Caco-2 (cell line): Measurements from ENCODE around the gene GAN. TPM values are rescaled to one million over a fixed set of nuclear protein-coding genes. Genes with fewer than 3 reads are reported as not detected.

Experiments used
- Bru-seq: library from RNA; stranded (reverse); fragments of 400-500 nt; gene quantifications from one replicate; lab custom pipeline; 2021; lab: Mats Ljungman, UMichigan
- BruChase-seq, 2 experiments: library from RNA; stranded (reverse); fragments of 400-500 nt; gene quantifications; one replicate each; lab custom pipeline; 2021; lab: Mats Ljungman, UMichigan
- BruUV-seq: library from RNA; stranded (reverse); fragments of 400-500 nt; replicated peaks from 2 replicates; lab custom pipeline; 2021; lab: Mats Ljungman, UMichigan
- CTCF ChIA-PET: fragments of 300-600 bp; sonication (Branson Sonifier 250); formaldehyde crosslinking; loops from one replicate; lab custom pipeline; 2022; ENCODE audit warnings: antibody characterized with exemption; lab: Charles Lee
- POLR2A ChIA-PET: fragments of 300-600 bp; sonication (Branson Sonifier 250); formaldehyde crosslinking; loops from one replicate; lab custom pipeline; 2022; ENCODE audit warnings: antibody characterized with exemption; lab: Charles Lee
- DNase-seq, 2 experiments: peaks; one replicate each; pipeline versions ENCODE4 v3.0.0 to v3.0.0-alpha.2; 2020 to 2022
- H3K27me3 ChIP-seq: replicated peaks from 2 replicates; pipeline ENCODE4 v1.6.0; 2011; ENCODE audit warnings: low read length; ENCODE audit not compliant: control insufficient read depth, insufficient read depth
- H3K36me3 ChIP-seq: 2 replicates; pipeline ENCODE4 v1.5.1; 2011; ENCODE audit warnings: low read length; ENCODE audit not compliant: control insufficient read depth, insufficient read depth
- H3K4me1 ChIP-seq: fragments of 250-450 bp; sonication (Bioruptor Pico); 2 replicates; pipeline ENCODE4 v1.5.1; 2020; ENCODE audit warnings: mild to moderate bottlenecking
- H3K4me3 ChIP-seq: 2 replicates; pipeline ENCODE4 v1.5.1; 2011; ENCODE audit warnings: low read depth, mild to moderate bottlenecking, control low read depth, low read length
- H3K9me3 ChIP-seq: fragments of 250-450 bp; sonication (Bioruptor Pico); 2 replicates; pipeline ENCODE4 v1.5.1; 2020; ENCODE audit warnings: mild to moderate bottlenecking, moderate library complexity
- H3K27ac Mint-ChIP-seq: one replicate; pipeline ENCODE4 v1.8.0; 2022; ENCODE audit warnings: mixed read lengths; ENCODE audit not compliant: unreplicated experiment
- H3K27me3 Mint-ChIP-seq: one replicate; pipeline ENCODE4 v1.8.0; 2022; ENCODE audit warnings: mixed read lengths; ENCODE audit not compliant: insufficient read depth, unreplicated experiment
- H3K36me3 Mint-ChIP-seq: one replicate; pipeline ENCODE4 v1.8.0; 2022; ENCODE audit warnings: mild to moderate bottlenecking, mixed read lengths; ENCODE audit not compliant: insufficient read depth, unreplicated experiment
- H3K4me1 Mint-ChIP-seq: one replicate; pipeline ENCODE4 v1.8.0; 2022; ENCODE audit warnings: low read depth, mixed read lengths; ENCODE audit not compliant: unreplicated experiment
- H3K4me3 Mint-ChIP-seq: one replicate; pipeline ENCODE4 v1.8.0; 2022; ENCODE audit warnings: mild to moderate bottlenecking, moderate library complexity, mixed read lengths; ENCODE audit not compliant: unreplicated experiment
- H3K9me3 Mint-ChIP-seq: one replicate; pipeline ENCODE4 v1.8.0; 2022; ENCODE audit warnings: mixed read lengths; ENCODE audit not compliant: unreplicated experiment
- CTCF ChIP-seq, 2 experiments: fragments of 200-600 bp in 1 of 2; IDR thresholded peaks; 1 replicate in 1 of 2; 2 replicates in 1 of 2; pipeline versions ENCODE4 v1.5.1 to v1.8.0; 2011 to 2022; ENCODE audit warnings: antibody characterized with exemption in 1 of 2, control low read depth in 1 of 2, inconsistent platforms in 1 of 2, low read depth in 1 of 2, low read length in 1 of 2, mild to moderate bottlenecking in 1 of 2, moderate library complexity in 1 of 2; ENCODE audit not compliant: insufficient read depth in 1 of 2, severe bottlenecking in 1 of 2, unreplicated experiment in 1 of 2
- intact Hi-C: fragments of 100-400 bp; cut with micrococcal nuclease; formaldehyde crosslinking; loops from one replicate; pipeline ENCODE4 v1.10.0; 2022; ENCODE audit not compliant: unreplicated experiment
- long read RNA-seq: library from polyadenylated mRNA; stranded (forward); transcript quantifications from one replicate; pipeline ENCODE4 v2.0.0, GENCODE V29; 2022
- total RNA-seq: library from RNA; stranded (reverse); gene quantifications from 2 replicates; pipeline ENCODE4 v1.2.3, GENCODE V29; 2022

The GAN gene
- 27.5 and 29.3 TPM in 2 replicates for total RNA-seq
- Bru-seq, nascent RNA = percentile 88 among the genes with signal in this experiment
- BruChase-seq, experiment 1, labeled RNA remaining after a 2-hour chase = percentile 93 among the genes with signal in this experiment
- BruChase-seq, experiment 2, labeled RNA remaining after a 6-hour chase = percentile 89 among the genes with signal in this experiment
- long read RNA-seq, full-length matches to known transcripts = 12 of 20 reads
- long read RNA-seq, partial matches to known transcripts = 0 of 20 reads
- long read RNA-seq, other reads (novel, unspliced or antisense) = 8 of 20 reads

GRCh38 chr16:81314603-81315270 lies at the start of gene GAN:
Gene GAN (plus strand): TSS chr16:81314962. CDS start chr16:81315114, 152 bp downstream.
- Histone ChIP-seq H3K4me1 (peaks cover 9% of the 10 kb centered on the region), H3K27me3 (no peaks in the 10 kb centered on the region), H3K4me3 (peak within 1 kb of the TSS; percentile 76), H3K9me3 (no peaks in the 10 kb centered on the region), H3K36me3 (no peaks in the 10 kb centered on the region)
- peak; percentile 98 for DNase-seq
- intact Hi-C loops = loop anchor here (1.0 to 10.0 kb wide), 5 partner anchors 37 to 220 kb away; partner anchors contain the start of genes BCO1 and GCSH
- ChIA-PET POLR2A (interaction anchor here (0.5 to 2.2 kb wide), 7 partner anchors 41 to 1049 kb away, joined by 3 to 23 read pairs (median 8); partner anchors contain the start of genes BCO1, C16orf46, CENPN and CMC2), CTCF (interaction anchor here (0.8 to 1.6 kb wide), 4 partner anchors 53 to 279 kb away, joined by 3 to 8 read pairs (median 4); partner anchors contain the start of gene ATMIN)
- Mint-ChIP-seq H3K27ac (peak within 1 kb of the TSS; percentile 86), H3K36me3 (peaks cover 5% of the 10 kb centered on the region), H3K4me1 (peaks cover 25% of the 10 kb centered on the region), H3K9me3 (no peaks in the 10 kb centered on the region), H3K4me3 (peak within 1 kb of the TSS; percentile 87), H3K27me3 (no peaks in the 10 kb centered on the region)
- BruUV-seq = no TSS peak
- TF ChIP-seq CTCF (IDR thresholded peaks at IDR 0.05; ENCODE audit: insufficient read depth in 1 of 2, low read depth in 1 of 2, low read length in 1 of 2, severe bottlenecking in 1 of 2, unreplicated experiment in 1 of 2) = no peak

GRCh38 chr16:81265052-81265451 lies 49.7 kb upstream of the GAN start:
- Histone ChIP-seq H3K36me3 (no peaks in the 10 kb centered on the region), H3K4me1 (no peaks in the 10 kb centered on the region), H3K4me3 (no peak overlapping the region), H3K27me3 (no peaks in the 10 kb centered on the region), H3K9me3 (no peaks in the 10 kb centered on the region)
- intact Hi-C loops = no loop called here
- Mint-ChIP-seq H3K9me3 (peaks cover 13% of the 10 kb centered on the region), H3K36me3 (no peaks in the 10 kb centered on the region), H3K4me3 (no peak overlapping the region), H3K27ac (no peak overlapping the region), H3K27me3 (no peaks in the 10 kb centered on the region), H3K4me1 (peaks cover 7% of the 10 kb centered on the region)
- DNase-seq = no peak
- no peak for TF ChIP-seq CTCF (IDR thresholded peaks at IDR 0.05; ENCODE audit: insufficient read depth in 1 of 2, low read depth in 1 of 2, low read length in 1 of 2, severe bottlenecking in 1 of 2, unreplicated experiment in 1 of 2)
- ChIA-PET CTCF (no interaction called here), POLR2A (no interaction called here)
- BruUV-seq = no TSS peak

GRCh38 chr16:81265658-81266451 lies 48.9 kb upstream of the GAN start:
- Mint-ChIP-seq H3K4me3 (no peak overlapping the region), H3K27me3 (no peaks in the 10 kb centered on the region)

More at GRCh38 chr16:81265658-81266451, 48.9 kb upstream of the GAN start:
- DNase-seq = no peak
- H3K4me3 ChIP-seq = no peak overlapping the region
- H3K36me3 Mint-ChIP-seq = no peaks in the 10 kb centered on the region
- H3K4me1 Mint-ChIP-seq = peaks cover 7% of the 10 kb centered on the region
- no peak for TF ChIP-seq CTCF (IDR thresholded peaks at IDR 0.05; ENCODE audit: insufficient read depth in 1 of 2, low read depth in 1 of 2, low read length in 1 of 2, severe bottlenecking in 1 of 2, unreplicated experiment in 1 of 2)
- ChIA-PET POLR2A (no interaction called here), CTCF (no interaction called here)
- no peak overlapping the region for H3K27ac Mint-ChIP-seq
- peaks cover 13% of the 10 kb centered on the region for H3K9me3 Mint-ChIP-seq
- intact Hi-C loops = no loop called here
- no peaks in the 10 kb centered on the region for H3K4me1 ChIP-seq
- H3K36me3 ChIP-seq = no peaks in the 10 kb centered on the region
- H3K27me3 ChIP-seq = no peaks in the 10 kb centered on the region
- no TSS peak for BruUV-seq
- H3K9me3 ChIP-seq = no peaks in the 10 kb centered on the region
